HG03045 (cell line): ENCODE data around the gene NRP1.
"Not testable (repeated sequence)": the region's sequence is repeated elsewhere in the genome, so short reads cannot be mapped to it uniquely, and the experiment has no call there.

ENCODE experiments used
- ATAC-seq: cut with Tn5 transposase; IDR thresholded peaks from one replicate; pipeline ENCODE4 v1.9.1; 2021; ENCODE audit warnings: mild to moderate bottlenecking, moderate library complexity; ENCODE audit not compliant: unreplicated experiment

Gene NRP1

DNA sequence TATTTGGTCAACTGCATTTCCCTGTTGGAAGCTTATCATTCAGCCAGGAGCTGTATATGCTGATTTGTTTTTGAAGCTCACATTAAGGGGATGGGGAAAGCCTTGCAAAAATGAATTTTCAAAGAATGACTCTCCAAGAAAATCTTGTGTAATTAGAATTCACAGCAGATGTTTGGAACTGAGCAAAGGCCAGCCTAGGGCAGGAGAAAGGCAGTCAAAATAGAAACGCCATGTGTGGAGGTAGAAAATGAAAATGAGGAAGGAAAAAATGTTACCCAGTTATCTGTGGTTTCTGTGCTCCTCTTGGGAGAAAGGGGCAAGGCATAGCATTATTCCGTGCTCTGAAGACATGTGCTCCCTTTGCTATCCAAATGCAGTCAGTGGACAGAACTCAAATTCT lies 93.5 kb downstream of the NRP1 start:
- no peak for ATAC-seq

DNA sequence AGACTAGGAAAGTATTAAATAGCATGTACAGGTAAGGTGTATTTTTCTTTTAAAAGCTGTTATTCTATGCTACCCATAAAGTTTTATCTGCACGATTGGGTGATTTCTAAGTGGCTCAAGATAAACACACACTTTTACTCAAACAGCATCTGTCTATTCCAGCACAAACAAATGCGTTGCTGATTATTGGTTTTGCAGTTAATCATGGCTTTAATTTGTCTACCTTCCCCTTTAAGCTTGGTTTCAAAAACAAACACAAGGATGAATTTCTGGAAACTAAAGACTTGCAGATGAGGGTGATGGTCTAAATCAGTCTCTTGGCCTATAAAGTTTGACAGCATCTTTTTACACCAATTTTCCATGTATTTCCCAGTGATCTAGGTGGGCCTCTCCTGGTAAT lies 94.2 kb downstream of the NRP1 start:
- no peak for ATAC-seq

DNA sequence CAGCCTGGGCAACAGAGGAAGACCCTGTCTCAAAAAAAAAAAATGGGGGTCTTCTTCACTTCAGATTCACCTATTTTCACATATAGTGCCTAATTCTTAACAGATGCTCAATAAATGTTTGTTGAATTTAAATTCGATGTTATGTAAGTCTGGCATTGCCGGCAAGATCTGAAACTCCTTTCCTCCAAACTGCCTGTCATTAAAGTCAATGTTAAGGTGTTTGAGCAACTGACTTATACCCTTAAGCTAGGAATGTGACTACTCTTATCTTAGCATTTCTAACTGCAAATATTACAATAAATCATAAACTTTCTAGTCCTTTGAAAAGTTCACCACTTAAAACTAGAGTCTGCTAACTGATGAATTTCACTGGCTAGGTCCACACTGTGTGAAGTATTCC lies 95.2 kb downstream of the NRP1 start:
- no peak for ATAC-seq

DNA sequence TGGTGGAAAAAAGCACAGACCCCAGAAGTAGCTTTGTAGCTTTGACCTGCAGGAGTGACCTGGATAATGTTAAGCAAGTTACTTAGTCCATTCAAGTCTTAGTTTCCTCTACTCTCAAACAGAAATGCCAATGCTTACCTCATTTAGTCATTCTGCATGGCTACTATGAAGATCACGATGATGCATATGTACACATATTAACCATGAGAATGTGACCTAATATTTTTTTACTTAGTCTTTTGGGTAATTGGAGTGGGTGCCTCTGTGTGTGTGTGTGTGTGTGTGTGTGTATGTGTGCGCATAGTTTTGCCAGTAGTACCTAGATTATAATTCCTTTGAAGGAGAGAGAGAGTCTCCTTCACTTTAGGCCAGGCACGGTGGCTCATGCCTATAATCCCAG lies 95.8 kb downstream of the NRP1 start:
- ATAC-seq, result no peak

DNA sequence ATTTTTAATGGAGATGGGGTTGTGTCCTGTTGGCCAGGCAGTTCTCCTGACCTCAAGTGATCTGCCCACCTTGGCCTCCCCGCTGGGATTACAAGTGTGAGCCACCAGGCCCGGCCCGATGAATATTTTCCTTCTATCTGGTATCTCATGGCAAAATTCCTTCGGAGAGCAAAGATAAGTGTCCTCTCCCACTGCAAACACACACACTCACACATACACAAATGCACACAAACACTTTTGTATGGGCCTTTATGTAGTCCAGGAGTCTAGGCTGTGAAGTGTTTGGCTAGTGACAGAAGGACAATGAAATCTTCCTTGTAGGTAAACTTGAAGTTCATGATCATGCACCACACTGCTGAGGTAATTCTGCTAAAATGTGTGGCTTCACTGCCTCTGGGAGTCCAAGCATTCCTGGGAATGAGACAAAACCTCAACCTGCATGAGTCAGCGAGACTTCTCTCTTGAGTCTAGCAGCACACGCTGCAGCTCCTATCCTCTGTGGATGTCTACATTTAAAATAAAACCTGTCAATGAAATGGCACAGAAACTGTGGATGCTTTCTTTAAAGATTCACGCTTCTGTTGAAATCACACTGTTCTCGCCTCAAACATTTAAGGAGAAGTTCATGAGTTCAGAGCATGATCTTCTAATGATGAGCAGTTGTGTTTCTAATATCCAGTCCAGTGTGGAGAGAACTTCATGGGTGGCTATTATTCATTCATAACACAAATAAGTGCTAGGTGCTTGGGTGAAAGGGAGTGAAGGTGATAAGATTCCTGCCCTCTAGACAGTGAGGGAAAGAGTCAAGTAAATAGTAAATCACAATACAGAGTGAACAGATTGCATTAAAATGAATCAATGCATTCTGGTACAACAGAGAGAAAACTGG lies 96.5 kb downstream of the NRP1 start:
- ATAC-seq, result no peak

DNA sequence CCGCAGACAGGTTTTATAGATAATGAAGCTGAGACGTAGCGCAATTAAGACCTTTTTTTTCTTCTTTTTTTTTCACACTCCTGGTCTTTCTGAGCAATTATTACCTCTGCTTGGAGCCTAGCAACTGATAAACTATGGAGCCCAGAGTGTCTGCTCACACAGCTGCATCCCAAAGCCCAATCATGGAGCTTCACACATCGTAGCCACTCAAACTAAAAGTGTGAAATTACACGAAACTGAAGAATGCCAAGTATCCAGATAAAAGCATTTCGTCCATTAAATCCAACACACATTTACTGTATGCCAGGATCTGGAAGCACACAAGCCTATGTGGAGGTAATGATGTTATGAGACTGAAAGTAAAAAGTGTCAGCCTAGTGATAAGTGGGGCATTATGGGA lies 97.6 kb downstream of the NRP1 start:
- ATAC-seq, result no peak

DNA sequence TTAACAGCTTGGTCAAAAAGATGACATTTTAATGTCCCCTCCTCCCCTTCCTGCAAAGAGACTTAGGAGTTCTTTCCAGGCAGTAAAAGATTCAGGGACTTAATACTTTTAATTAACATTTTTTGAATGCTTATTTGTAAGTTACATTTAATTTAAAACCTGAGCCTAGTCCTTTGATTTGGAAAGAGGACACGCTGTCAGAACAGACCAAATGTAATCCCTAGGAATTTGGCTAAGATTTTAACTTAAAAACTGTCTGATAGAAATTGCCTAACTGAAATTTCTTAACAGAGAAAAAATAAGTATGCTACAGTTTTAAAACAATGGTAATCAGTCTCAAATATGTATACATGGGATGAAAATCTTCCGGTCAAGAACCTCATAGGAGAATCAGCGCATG lies 98.5 kb downstream of the NRP1 start:
- no peak for ATAC-seq

DNA sequence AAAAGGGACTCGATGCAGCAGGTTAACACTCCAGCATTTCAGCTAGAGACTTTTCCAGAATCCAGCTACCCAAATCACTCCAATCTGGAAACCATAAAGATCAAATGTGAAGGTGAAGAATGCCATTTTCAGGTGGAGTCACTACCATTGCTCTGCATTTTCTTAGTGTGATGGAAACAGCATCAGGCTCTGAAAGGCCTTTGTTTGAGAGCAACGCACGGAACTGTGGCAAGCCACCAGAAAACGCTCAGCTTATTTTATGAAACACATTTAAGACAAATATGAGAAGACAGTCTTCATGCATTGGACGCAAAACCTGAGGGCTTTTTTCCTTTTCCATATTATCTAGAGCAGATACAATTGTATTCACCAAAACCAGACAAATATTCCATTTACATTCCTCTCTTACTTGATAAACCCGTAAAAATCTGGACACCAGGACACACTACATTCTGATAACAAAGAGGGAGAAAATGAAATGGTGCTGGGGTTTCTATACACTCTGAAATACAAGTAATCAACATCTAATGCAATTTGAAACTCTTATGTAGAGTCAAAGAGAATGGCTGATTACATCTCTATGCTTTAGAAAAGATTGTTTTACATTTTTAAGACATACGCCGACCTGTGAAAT lies 99.1 kb downstream of the NRP1 start:
- ATAC-seq, result no peak

DNA sequence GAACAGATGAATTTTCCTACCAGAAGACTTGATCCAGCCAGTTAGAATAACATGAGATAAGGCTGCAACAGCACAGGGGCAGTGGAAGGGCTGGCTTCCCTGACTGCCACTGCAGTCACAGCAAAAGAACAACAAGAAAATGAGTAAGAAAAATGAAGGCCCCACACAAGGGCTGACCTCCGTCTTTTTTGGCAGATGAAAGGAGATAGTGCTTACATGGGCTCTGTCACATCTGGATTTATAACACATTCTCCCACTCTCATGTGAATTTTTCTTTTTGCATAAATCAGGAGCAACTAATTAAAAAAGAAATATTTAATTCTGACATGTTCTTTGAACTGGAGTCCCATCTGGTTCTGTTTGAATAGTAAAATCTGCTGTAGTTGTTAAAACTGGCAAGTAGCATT lies 99.6 kb downstream of the NRP1 start:
- no peak for ATAC-seq

DNA sequence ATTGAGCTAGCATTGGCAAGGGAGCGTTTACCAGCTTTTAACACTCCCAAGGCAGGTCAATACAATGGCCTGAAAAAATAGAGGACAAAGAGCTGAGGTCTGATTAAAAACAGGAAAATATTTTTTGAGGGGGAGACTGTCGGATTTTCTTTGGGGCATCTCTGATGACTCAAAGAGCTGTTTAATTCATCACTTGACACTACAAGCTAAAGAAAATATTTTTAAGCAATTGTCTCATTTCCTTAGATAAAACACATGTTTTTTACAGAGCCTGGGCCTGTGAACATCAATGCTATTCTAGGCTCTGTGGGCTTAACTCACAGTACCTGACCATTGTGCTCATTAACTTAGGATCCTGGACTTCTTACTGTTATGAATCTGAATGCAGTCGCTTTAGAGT lies 100.8 kb downstream of the NRP1 start:
- ATAC-seq, result no peak

DNA sequence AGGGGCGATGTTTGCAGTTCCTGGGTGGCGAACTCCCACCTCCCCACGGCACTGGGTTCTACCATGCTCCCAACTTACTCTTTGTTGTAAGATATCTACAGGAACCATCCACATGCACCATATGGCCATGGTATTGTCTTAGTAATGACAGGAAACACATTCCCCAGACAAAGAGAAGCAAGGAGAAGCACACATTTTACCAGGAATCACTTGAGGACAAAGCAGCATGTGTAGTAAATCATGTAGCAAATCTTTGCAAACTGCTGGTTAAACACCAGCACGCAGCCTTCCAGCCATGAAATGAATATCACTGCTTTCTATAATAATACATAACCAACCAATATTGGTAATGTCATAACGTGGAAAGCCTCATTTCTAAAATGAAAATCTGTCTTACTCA lies 101.2 kb downstream of the NRP1 start:
- ATAC-seq, result no peak

DNA sequence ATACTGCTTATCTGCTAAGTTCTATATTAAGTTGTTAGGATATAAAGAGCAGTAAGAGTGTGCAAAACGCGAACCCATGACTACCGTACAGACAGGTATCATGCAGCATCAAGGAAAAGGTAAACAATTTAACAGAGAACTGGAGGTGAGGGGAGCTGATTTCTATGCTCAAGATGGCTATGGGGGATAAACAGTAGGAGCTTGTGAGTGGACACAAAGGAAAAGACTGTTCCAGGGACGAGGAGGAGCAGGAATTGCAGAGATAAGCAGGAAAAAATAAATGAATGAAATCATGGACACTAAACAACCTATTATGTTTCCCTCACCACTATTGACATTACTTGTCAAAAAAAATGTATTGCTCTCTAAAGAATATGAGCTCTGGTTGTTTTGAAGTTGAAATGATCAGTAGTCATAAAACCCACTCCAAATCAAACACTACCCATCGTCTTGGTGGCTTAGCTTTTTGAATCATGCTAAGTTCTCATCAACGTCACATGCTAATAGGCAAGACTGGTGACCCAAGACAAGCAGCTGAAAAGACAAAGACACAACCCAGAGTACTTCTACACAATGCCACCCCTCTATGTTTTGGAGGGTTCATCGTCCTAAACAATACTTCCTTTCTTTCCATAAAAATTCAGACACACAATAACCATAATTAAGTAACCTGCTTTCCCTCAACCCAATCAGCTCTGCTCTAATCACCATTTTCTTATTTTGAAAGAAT lies 102.7 kb downstream of the NRP1 start:
- ATAC-seq, result no peak

DNA sequence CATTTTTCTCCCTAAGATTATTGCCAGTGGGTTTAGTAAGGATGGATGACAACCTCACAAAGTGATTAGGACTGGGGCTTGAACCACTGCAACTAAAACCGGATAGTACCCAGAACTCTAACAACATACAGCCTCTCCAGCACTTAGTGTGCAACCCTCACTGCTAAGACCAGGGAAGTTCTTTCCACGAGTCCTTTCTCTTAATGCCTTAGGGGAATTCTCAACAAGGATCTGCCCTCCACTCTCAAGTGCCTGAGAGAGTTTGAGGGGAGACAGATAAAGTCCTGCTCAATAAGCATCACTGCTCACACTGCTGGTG lies 104.6 kb downstream of the NRP1 start:
- no peak for ATAC-seq

DNA sequence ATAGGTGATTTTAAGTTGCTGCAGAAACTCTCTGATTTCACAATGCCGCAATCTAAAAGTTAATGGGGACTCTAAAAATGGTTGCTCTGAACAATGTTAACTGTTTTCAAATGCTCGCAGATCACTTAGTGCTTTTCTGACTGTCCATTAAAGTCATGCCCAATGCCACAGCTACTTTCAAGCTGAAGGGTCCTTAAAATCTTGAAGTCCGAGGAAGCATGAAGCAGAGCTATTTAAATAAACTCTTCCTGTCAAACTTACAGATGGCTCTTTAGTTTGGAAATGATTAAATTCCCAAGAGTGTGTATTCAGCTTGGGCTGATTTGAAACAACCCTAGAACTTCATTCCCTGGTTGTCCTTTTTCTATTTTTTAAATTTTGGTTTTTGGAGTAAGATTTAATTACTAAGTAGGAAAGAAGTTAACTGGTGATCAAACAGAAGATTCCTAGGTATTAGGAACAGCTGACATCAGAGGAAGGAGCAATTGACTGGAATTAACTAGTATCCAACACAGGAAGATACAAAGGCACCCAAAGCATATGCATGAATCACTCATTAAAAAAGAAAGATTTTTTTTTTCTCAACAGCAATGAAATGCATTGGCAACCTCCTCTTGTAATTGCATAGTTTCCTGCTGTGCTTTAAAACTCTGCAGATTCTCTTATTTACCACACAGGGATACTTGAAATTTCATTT lies 105.1 kb downstream of the NRP1 start:
- ATAC-seq, result no peak

DNA sequence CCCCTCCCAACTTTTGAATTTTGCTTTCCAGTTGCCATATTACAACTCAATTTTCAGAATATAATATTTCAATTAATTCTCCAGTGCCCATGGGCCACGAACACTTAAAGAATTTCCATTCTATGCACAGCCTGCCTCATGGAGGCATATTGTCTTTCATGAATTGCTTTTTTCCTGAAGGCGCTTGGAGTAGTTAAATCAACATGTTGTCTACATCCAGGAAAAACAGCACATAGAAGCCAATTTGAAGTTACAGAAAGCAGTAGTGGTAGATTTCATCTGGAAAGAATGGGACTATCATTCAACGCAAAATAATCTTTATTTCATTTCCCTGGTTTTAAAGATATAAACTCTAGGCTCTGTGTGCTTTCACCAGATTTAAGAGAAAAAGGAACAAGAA lies 106.0 kb downstream of the NRP1 start:
- ATAC-seq, result no peak

DNA sequence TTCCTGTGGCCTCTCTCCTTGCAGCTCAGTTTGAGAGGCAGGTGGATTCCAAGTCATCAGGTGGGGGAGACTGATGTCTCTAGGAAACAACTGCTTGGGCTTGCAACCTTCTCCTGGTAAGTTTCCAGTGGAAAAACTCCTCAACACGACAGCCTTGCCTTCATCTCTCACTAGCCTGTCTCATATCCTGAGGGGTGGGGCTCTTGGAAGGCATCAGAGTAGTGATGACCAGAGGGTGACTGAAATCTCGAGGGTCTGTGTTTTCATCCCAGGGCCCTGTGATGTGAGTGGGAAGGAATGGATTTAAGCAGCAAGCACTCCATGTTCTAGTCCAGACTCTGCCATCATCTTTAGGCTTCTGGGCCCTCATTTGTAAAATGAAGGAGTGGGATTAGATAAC lies 107.0 kb downstream of the NRP1 start:
- no peak for ATAC-seq

DNA sequence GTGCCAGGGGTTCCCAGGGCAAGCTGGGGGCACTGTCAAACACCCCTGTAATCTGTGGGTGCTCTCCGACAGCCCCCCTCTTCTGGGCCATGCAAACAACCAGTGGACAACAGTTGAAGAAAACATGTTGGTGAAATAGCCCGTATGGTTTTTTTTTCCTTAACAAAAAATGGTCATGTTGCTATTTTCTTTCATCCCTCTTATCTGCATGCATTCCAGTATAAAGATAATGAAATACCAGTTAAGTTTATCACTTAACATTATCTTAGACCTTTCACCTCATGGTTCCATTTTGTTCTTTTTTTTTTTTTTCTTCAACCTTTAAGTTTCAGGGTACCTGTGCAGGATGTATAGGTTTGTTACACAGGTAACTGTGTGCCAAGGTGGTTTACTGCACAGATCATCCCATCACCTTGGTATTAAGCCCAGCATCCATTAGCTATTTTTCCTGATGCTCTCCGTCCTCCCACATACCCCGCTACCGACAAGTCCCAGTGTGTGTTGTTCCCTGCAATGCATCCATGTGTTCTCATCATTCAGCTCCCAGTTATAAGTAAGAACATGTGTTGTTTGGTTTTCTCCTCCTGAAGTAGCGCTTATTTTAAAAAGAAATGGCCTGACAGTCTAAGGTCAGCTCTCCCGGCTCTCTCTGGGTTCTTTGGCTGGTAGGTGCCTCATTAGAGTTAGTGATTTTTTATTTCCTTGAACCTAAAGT lies 110.1 kb downstream of the NRP1 start:
- ATAC-seq, result no peak

DNA sequence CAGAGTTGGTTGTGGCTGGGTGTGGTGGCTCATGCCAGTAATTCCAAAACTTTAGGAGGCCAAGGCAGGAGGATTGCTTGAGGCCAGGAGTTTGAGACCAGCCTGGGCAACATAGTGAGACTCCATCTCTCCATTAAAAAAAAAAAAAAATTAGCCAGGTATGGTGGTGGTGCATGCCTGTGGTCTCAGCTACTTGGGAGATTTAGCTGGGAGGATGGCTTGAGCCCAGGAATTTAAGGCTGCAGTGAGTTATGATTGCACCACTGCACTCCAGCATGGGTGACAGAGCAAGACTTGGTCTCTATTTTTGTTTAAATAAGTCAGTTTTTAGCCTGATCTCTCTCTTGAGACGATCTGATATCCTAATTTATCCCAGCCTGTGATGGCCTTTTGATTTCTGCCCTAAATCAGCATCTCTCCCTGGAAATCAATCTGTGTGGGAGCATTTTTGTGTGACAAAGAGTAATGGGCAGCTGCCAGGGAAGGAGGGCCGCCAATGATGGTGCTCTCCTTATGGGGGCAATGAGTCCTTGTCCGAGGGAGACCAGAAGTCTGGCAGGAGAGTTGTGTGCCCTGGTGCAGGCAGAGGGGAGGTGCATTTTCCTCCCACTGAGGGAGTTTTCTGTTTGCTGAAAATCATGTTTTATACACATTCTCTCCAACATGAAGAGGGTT lies 111.0 kb downstream of the NRP1 start:
- no peak for ATAC-seq

DNA sequence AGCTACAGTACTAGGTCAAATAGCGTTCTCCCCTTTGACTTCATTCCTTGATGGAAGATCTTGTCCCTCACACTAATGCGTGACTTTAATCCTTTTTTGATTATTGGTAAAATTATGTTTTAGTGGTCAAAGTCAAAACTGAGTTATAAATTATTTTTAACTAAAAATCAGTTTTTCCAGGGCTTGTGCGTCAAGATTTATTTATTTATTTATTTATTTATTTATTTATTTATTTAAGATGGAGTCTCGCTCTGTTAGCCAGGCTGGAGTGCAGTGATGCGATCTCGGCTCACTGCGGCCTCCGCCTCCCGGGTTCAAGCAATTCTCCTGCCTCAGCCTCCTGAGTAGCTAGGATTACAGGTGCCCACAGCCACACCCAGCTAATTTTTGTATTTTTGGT lies 112.2 kb downstream of the NRP1 start:
- not testable (repeated sequence) for ATAC-seq

DNA sequence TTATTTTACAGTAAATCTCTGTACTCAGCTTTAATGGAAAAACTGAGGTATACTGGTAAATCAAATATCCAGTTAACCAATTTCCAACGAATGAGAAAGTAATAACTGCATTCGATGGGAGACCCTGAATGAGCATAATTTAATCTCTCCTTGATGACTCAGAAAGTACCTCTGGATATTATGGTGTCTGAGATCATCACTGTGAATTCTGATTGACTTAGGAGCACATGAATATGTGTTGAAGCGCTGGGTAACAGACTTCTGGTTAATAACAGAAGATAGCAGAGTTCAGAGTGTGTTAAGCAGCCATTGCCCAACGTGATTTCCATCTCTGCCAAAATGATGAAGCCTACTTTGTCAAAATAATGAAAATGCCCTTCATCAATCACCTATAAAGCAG lies 116.6 kb downstream of the NRP1 start:
- ATAC-seq, result no peak
